Neuronal stem cell (in vitro differentiated cells): Measurements from ENCODE around the gene B4GALNT4.

ENCODE experiments used
- DNase-seq: peaks from one replicate; pipeline ENCODE4 v3.0.0-alpha.2; 2013; ENCODE audit warnings: low spot score
- H2AFZ ChIP-seq: one replicate; pipeline ENCODE4 v1.6.1; 2013; ENCODE audit warnings: mild to moderate bottlenecking, low read length, inconsistent platforms
- H2AK5ac ChIP-seq: 2 replicates; pipeline ENCODE4 v1.6.1; 2013; ENCODE audit warnings: low read depth, mild to moderate bottlenecking, inconsistent platforms, low read length, moderate library complexity, mixed read lengths
- H2BK120ac ChIP-seq: 2 replicates; pipeline ENCODE4 v1.6.1; 2013; ENCODE audit warnings: low read depth, mild to moderate bottlenecking, inconsistent platforms, low read length, moderate library complexity, mixed read lengths
- H2BK12ac ChIP-seq: one replicate; pipeline ENCODE4 v1.6.1; 2013; ENCODE audit warnings: low read length, inconsistent platforms
- H2BK15ac ChIP-seq: 2 replicates; pipeline ENCODE4 v1.6.1; 2013; ENCODE audit warnings: mild to moderate bottlenecking, low read length, inconsistent platforms, mixed read lengths
- H2BK5ac ChIP-seq: one replicate; pipeline ENCODE4 v1.6.1; 2013; ENCODE audit warnings: inconsistent platforms, mild to moderate bottlenecking, low read length, moderate library complexity
- H3K14ac ChIP-seq: one replicate; pipeline ENCODE4 v1.6.1; 2013; ENCODE audit warnings: low read length, inconsistent platforms
- H3K18ac ChIP-seq: 2 replicates; pipeline ENCODE4 v1.6.1; 2013; ENCODE audit warnings: low read length, inconsistent platforms
- H3K23ac ChIP-seq: 2 replicates; pipeline ENCODE4 v1.6.1; 2013; ENCODE audit warnings: low read depth, mild to moderate bottlenecking, mixed read lengths, low read length, inconsistent platforms; ENCODE audit not compliant: poor library complexity
- H3K27ac ChIP-seq: replicated peaks from 3 replicates; pipeline ENCODE4 v1.5.1; 2013; ENCODE audit warnings: low read length, inconsistent platforms
- H3K27me3 ChIP-seq, 3 experiments: 2 replicates each; pipeline ENCODE4 v1.6.1; 2013; ENCODE audit warnings: low read length in 3 of 3, mild to moderate bottlenecking in 2 of 3, inconsistent platforms in 1 of 3, low read depth in 1 of 3, mixed read lengths in 1 of 3, moderate library complexity in 1 of 3; ENCODE audit not compliant: control insufficient read depth in 3 of 3, insufficient read depth in 3 of 3
- H3K36me3 ChIP-seq, 2 donors: replicated peaks in 1 of 2; 2 replicates each; pipeline ENCODE4 v1.6.1; 2013; ENCODE audit warnings: low read length in 2 of 2; ENCODE audit not compliant: control insufficient read depth in 2 of 2, insufficient read depth in 2 of 2
- H3K4ac ChIP-seq: 2 replicates; pipeline ENCODE4 v1.6.1; 2013; ENCODE audit warnings: inconsistent platforms, mild to moderate bottlenecking, low read length, moderate library complexity
- H3K4me1 ChIP-seq, 2 donors: 1 replicate in 1 of 2; 2 replicates in 1 of 2; pipeline ENCODE4 v1.6.1; 2013; ENCODE audit warnings: low read length in 2 of 2, low read depth in 1 of 2; ENCODE audit not compliant: control insufficient read depth in 2 of 2, insufficient read depth in 1 of 2
- H3K4me2 ChIP-seq: one replicate; pipeline ENCODE4 v1.6.1; 2013; ENCODE audit warnings: mild to moderate bottlenecking, low read length, inconsistent platforms; ENCODE audit not compliant: insufficient read depth, poor library complexity, severe bottlenecking
- H3K4me3 ChIP-seq, 2 donors: 2 replicates each; pipeline ENCODE4 v1.5.1; 2013; ENCODE audit warnings: low read length in 2 of 2, mild to moderate bottlenecking in 2 of 2, inconsistent platforms in 1 of 2, moderate library complexity in 1 of 2
- H3K79me1 ChIP-seq: one replicate; pipeline ENCODE4 v1.6.1; 2013; ENCODE audit warnings: low read depth, mild to moderate bottlenecking, inconsistent platforms, low read length, moderate library complexity
- H3K9ac ChIP-seq: one replicate; pipeline ENCODE4 v1.6.1; 2013; ENCODE audit warnings: mild to moderate bottlenecking, low read depth, low read length, inconsistent platforms; ENCODE audit not compliant: poor library complexity
- H3K9me3 ChIP-seq, 2 donors: replicated peaks in 1 of 2; 2 replicates each; pipeline versions ENCODE3 to v1.6.1; 2013; ENCODE audit warnings: low read length in 2 of 2, mild to moderate bottlenecking in 2 of 2, inconsistent platforms in 1 of 2, low read depth in 1 of 2, mixed read lengths in 1 of 2, moderate library complexity in 1 of 2; ENCODE audit not compliant: control insufficient read depth in 2 of 2, insufficient read depth in 1 of 2
- H4K8ac ChIP-seq: one replicate; pipeline ENCODE4 v1.6.1; 2013; ENCODE audit warnings: low read depth, mild to moderate bottlenecking, inconsistent platforms, low read length, moderate library complexity
- H4K91ac ChIP-seq: one replicate; pipeline ENCODE4 v1.6.1; 2013; ENCODE audit warnings: low read length, low read depth, mild to moderate bottlenecking, inconsistent platforms; ENCODE audit not compliant: poor library complexity
- WGBS, 2 donors: extraction: QIAGEN DNeasy Blood & Tissue Kit; methylation state at CpG; one replicate each; pipeline ENCODE4 v1.1.7; 2013; ENCODE audit warnings: missing lambda C conversion rate in 2 of 2, mixed read lengths in 1 of 2; ENCODE audit not compliant: insufficient read length in 2 of 2, insufficient replicate concordance in 1 of 2; ENCODE audit errors: extremely low coverage in 2 of 2; 5-methylcytosine and 5-hydroxymethylcytosine counted together

B4GALNT4 gene

DNA sequence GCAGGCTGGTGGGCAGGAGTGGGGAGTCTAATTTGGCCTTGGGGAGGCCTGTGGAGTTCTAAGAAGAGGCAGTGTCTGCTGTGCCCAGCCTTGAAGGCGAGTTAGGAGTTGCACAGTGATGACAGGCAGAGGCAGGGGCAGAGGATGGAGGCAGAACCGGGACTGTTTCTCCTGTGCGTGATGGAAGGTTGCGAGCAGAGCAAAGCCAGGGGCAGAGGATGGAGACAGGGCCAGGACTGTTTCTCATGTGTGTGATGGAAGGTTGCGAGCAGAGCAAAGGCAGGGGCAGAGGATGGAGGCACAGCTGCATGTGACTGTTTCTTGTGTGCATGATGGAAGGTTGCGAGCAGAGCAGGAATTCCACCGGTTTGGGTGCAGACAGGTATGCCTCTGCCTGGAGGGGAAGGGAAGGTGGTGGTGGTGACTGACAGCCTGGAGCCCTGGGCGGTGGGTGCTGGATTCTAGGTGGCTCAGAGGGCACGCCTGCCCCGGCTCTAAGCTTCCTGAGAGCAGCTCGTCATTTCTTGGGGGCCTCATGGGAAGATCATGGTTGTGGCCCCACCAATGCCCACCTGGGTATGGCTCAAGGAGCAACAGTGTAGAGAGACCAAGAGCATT is 8.7 kb downstream of the B4GALNT4 start:
- no peak overlapping the region for H2BK15ac ChIP-seq
- H3K27me3 ChIP-seq = no peaks in the 10 kb centered on the region
- no peak overlapping the region for H3K9ac ChIP-seq
- H3K4me1 ChIP-seq = no peaks in the 10 kb centered on the region
- no peak overlapping the region for H4K91ac ChIP-seq
- no peak overlapping the region for H3K27ac ChIP-seq
- H3K4ac ChIP-seq = no peak overlapping the region
- no peak for DNase-seq
- no peak overlapping the region for H2BK12ac ChIP-seq
- peak overlapping the region; percentile 4 for H3K14ac ChIP-seq
- H3K4me2 ChIP-seq = no peak overlapping the region
- H3K4me3 ChIP-seq = no peak overlapping the region
- H2AFZ ChIP-seq = no peak overlapping the region
- no peak overlapping the region for H3K23ac ChIP-seq
- H3K36me3 ChIP-seq = peaks cover 39 to 82% of the 10 kb centered on the region in 2 donors
- peaks cover 4 to 5% of the 10 kb centered on the region in 2 donors for H3K9me3 ChIP-seq
- WGBS, 2 donors = no CpG with 5 or more reads among the region's 11 CpGs
- no peak overlapping the region for H3K18ac ChIP-seq
- no peak overlapping the region for H2BK120ac ChIP-seq
- H4K8ac ChIP-seq = no peak overlapping the region
- no peak overlapping the region for H2AK5ac ChIP-seq
- H3K79me1 ChIP-seq = peaks cover 20% of the 10 kb centered on the region
- H2BK5ac ChIP-seq = peak overlapping the region; percentile 11

DNA sequence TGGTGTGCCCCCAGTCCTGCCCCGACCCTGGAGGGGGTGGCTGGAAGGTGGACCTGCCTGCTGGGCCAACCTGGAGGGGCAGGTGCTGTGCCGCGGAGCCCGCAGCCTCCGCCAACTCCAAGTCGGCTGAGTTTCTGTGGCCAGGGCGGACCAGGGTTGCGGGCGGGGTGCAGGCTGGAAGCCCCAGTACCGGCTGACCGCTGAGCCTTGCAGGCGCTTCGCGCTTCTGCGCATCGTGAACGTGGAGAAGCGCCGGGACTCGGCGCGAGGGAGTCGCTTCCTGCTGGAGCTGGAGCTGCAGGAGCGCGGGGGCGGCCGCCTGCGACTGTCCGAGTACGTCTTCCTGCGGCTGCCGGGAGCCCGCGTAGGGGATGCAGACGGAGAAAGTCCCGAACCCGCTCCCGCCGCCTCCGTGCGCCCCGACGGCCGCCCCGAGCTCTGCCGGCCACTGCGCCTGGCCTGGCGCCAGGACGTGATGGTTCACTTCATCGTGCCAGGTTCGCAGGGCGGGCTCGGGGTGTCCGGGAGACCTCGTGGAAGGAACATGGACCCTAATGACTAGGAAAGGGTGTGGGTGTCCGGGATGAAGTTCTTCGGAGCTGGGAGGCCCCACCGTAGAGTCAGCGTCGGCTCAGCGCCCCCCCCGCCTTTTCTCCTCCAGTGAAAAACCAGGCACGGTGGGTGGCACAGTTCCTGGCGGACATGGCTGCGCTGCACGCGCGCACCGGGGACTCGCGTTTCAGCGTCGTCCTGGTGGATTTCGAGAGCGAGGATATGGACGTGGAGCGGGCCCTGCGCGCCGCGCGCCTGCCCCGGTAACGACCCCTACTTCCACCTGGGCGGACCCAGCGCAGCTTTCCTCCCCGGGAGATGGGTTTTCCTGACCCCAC is 10.2 kb downstream of the B4GALNT4 start:
- WGBS, 2 donors = no CpG with 5 or more reads among the region's 87 CpGs
- no peak overlapping the region for H3K14ac ChIP-seq

DNA sequence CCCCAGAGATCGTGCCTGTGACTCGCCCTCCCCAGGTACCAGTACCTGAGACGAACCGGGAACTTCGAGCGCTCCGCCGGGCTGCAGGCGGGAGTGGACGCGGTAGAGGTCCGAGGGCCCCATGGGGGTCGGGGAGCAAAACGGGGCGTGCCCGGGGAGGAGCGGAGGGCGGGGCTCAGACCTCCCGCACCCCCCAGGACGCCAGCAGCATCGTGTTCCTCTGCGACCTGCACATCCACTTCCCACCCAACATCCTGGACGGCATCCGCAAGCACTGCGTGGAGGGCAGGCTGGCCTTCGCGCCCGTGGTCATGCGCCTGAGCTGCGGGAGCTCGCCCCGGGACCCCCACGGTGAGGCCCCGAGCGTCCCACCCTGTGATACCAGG is 10.8 kb downstream of the B4GALNT4 start:
- Histone ChIP-seq H2BK5ac (peak overlapping the region; percentile 53), H3K9ac (peak overlapping the region; percentile 21), H3K27ac (no peak overlapping the region), H3K9me3 (peaks cover 0 to 1% of the 10 kb centered on the region in 2 donors), H2AFZ (no peak overlapping the region), H2BK15ac (no peak overlapping the region), H3K14ac (no peak overlapping the region), H4K8ac (no peak overlapping the region), H3K36me3 (peaks cover 28 to 68% of the 10 kb centered on the region in 2 donors), H3K4me1 (no peaks in the 10 kb centered on the region), H3K4ac (no peak overlapping the region), H2BK120ac (no peak overlapping the region), H3K4me3 (no peak overlapping the region), H3K18ac (no peak overlapping the region), H2AK5ac (peak overlapping the region; percentile 56), H2BK12ac (peak overlapping the region; percentile 58), H3K23ac (peak overlapping the region; percentile 55), H4K91ac (no peak overlapping the region), H3K4me2 (no peak overlapping the region), H3K79me1 (peaks cover 14% of the 10 kb centered on the region), H3K27me3 (no peaks in the 10 kb centered on the region)
- no peak for DNase-seq
- WGBS, 2 donors = no CpG with 5 or more reads among the region's 35 CpGs

More for the DNA sequence above, 10.2 kb downstream of the B4GALNT4 start:
- H3K23ac ChIP-seq = peak overlapping the region; percentile 43
- H3K4me2 ChIP-seq = no peak overlapping the region
- no peak overlapping the region for H2BK15ac ChIP-seq
- no peak overlapping the region for H2AFZ ChIP-seq
- no peak overlapping the region for H3K9ac ChIP-seq
- H2BK12ac ChIP-seq = no peak overlapping the region
- no peak overlapping the region for H3K4ac ChIP-seq
- H2BK5ac ChIP-seq = peak overlapping the region; percentile 53
- H3K27ac ChIP-seq = no peak overlapping the region
- peaks cover 14% of the 10 kb centered on the region for H3K79me1 ChIP-seq
- DNase-seq = no peak
- no peaks in the 10 kb centered on the region for H3K4me1 ChIP-seq
- H4K8ac ChIP-seq = no peak overlapping the region
- no peaks in the 10 kb centered on the region for H3K27me3 ChIP-seq
- no peak overlapping the region for H2BK120ac ChIP-seq
- H3K36me3 ChIP-seq = peaks cover 28 to 69% of the 10 kb centered on the region in 2 donors
- peaks cover 0 to 1% of the 10 kb centered on the region in 2 donors for H3K9me3 ChIP-seq
- H4K91ac ChIP-seq = no peak overlapping the region
- H3K18ac ChIP-seq = peak overlapping the region; percentile 6
- H3K4me3 ChIP-seq = peak overlapping the region in 1 of 2 donors; percentile 29
- peak overlapping the region; percentile 56 for H2AK5ac ChIP-seq

DNA sequence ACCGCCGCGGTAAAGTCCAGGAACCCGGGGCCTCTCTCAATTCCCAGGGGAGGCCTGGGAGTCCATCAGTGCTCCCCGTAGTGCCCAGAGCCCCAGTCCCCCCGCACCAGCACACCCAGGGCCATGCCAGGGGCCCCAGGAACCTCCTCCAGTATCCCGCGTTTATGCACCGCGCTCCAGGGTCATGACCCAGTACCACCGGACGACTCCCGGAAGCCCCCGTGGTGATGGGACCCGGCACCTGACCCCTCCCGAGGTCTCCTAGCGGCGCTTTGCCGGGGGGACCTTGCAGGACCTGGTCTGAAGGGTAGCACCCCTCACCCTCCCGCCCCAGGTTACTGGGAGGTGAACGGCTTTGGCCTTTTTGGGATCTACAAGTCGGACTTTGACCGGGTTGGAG is 11.2 kb downstream of the B4GALNT4 start:
- DNase-seq = no peak
- H2BK5ac ChIP-seq = peak overlapping the region; percentile 53
- no peak overlapping the region for H4K91ac ChIP-seq
- H3K36me3 ChIP-seq = peaks cover 28 to 64% of the 10 kb centered on the region in 2 donors
- H3K4me2 ChIP-seq = no peak overlapping the region
- peak overlapping the region; percentile 58 for H2BK12ac ChIP-seq
- H3K79me1 ChIP-seq = peaks cover 14% of the 10 kb centered on the region
- H2BK120ac ChIP-seq = no peak overlapping the region
- H3K18ac ChIP-seq = no peak overlapping the region
- no peak overlapping the region for H3K14ac ChIP-seq
- no peak overlapping the region for H3K23ac ChIP-seq
- no peak overlapping the region for H3K4ac ChIP-seq
- H4K8ac ChIP-seq = no peak overlapping the region
- WGBS, 2 donors = no CpG with 5 or more reads among the region's 23 CpGs
- no peak overlapping the region for H2AFZ ChIP-seq
- no peak overlapping the region for H3K27ac ChIP-seq
- peak overlapping the region; percentile 21 for H3K9ac ChIP-seq
- no peak overlapping the region for H3K4me3 ChIP-seq
- peaks cover 0 to 1% of the 10 kb centered on the region in 2 donors for H3K9me3 ChIP-seq
- no peak overlapping the region for H2AK5ac ChIP-seq
- H3K27me3 ChIP-seq = no peaks in the 10 kb centered on the region
- H2BK15ac ChIP-seq = no peak overlapping the region
- H3K4me1 ChIP-seq = no peaks in the 10 kb centered on the region
